Mesendoderm (in vitro differentiated cells): ENCODE results near the gene AKAP13.

ENCODE experiments used
- DNase-seq: peaks from one replicate; pipeline ENCODE4 v3.0.0; 2013
- H2AK5ac ChIP-seq: 2 replicates; pipeline ENCODE4 v1.6.1; 2013; ENCODE audit warnings: low read length, inconsistent platforms
- H2BK120ac ChIP-seq: 2 replicates; pipeline ENCODE4 v1.6.1; 2013; ENCODE audit warnings: low read depth, mild to moderate bottlenecking, low read length, moderate library complexity, mixed read lengths
- H2BK15ac ChIP-seq: replicated peaks from 2 replicates; pipeline ENCODE4 v1.6.1; 2013; ENCODE audit warnings: low read depth, mild to moderate bottlenecking, moderate library complexity
- H2BK5ac ChIP-seq: 2 replicates; pipeline ENCODE4 v1.6.1; 2013; ENCODE audit warnings: low read length, inconsistent platforms
- H3K18ac ChIP-seq: 2 replicates; pipeline ENCODE4 v1.6.1; 2013; ENCODE audit warnings: mild to moderate bottlenecking, low read length, mixed read lengths
- H3K23ac ChIP-seq: one replicate; pipeline ENCODE4 v1.6.1; 2013; ENCODE audit warnings: low read length
- H3K27ac ChIP-seq: 2 replicates; pipeline ENCODE4 v1.5.1; 2013; ENCODE audit warnings: low read depth, mild to moderate bottlenecking, inconsistent platforms, low read length, moderate library complexity
- H3K27me3 ChIP-seq: 2 replicates; pipeline ENCODE4 v1.6.1; 2013; ENCODE audit warnings: low read length, control low read depth, mild to moderate bottlenecking, inconsistent platforms; ENCODE audit not compliant: insufficient read depth, poor library complexity
- H3K36me3 ChIP-seq: 2 replicates; pipeline ENCODE4 v1.6.1; 2013; ENCODE audit warnings: low read length, inconsistent platforms; ENCODE audit not compliant: control insufficient read depth, insufficient read depth
- H3K4ac ChIP-seq: one replicate; pipeline ENCODE4 v1.6.1; 2013; ENCODE audit warnings: low read depth, mild to moderate bottlenecking, low read length, moderate library complexity
- H3K4me1 ChIP-seq: 2 replicates; pipeline ENCODE4 v1.6.1; 2013; ENCODE audit warnings: low read depth, low read length, inconsistent platforms; ENCODE audit not compliant: control insufficient read depth
- H3K4me2 ChIP-seq: 2 replicates; pipeline ENCODE4 v1.6.1; 2013; ENCODE audit warnings: low read length
- H3K4me3 ChIP-seq: 2 replicates; pipeline ENCODE4 v1.5.1; 2013; ENCODE audit warnings: mild to moderate bottlenecking, low read length
- H3K56ac ChIP-seq: one replicate; pipeline ENCODE4 v1.6.1; 2013; ENCODE audit warnings: low read length
- H3K79me1 ChIP-seq: 2 replicates; pipeline ENCODE4 v1.6.1; 2013; ENCODE audit warnings: low read length, inconsistent platforms
- H3K79me2 ChIP-seq: 2 replicates; pipeline ENCODE4 v1.6.1; 2013; ENCODE audit warnings: mild to moderate bottlenecking, low read length; ENCODE audit not compliant: control insufficient read depth, insufficient read depth
- H3K9ac ChIP-seq: 2 replicates; pipeline ENCODE4 v1.6.1; 2013; ENCODE audit warnings: low read length, inconsistent platforms
- H4K5ac ChIP-seq: one replicate; pipeline ENCODE4 v1.6.1; 2013; ENCODE audit warnings: low read length
- H4K8ac ChIP-seq: one replicate; pipeline ENCODE4 v1.6.1; 2013; ENCODE audit warnings: low read depth, mild to moderate bottlenecking, control low read depth, low read length, moderate library complexity
- WGBS: extraction: QIAGEN DNeasy Blood & Tissue Kit; methylation state at CpG from one replicate; pipeline ENCODE4 v1.1.7; 2013; ENCODE audit warnings: low lambda C conversion rate, missing lambda C conversion rate; ENCODE audit not compliant: insufficient coverage; ENCODE audit errors: extremely low coverage; 5-methylcytosine and 5-hydroxymethylcytosine counted together

The AKAP13 gene

GRCh38 chr15:85773249-85773648, 392.8 kb downstream of the AKAP13 start:
- H3K36me3 ChIP-seq = no peaks in the 10 kb centered on the region
- H3K23ac ChIP-seq = no peak overlapping the region
- no peak overlapping the region for H3K56ac ChIP-seq
- H3K27ac ChIP-seq = no peak overlapping the region
- no peak overlapping the region for H3K4me2 ChIP-seq
- no peak overlapping the region for H4K8ac ChIP-seq
- H3K4me3 ChIP-seq = no peak overlapping the region
- H3K4me1 ChIP-seq = peaks cover 1% of the 10 kb centered on the region
- peaks cover 62% of the 10 kb centered on the region for H3K79me2 ChIP-seq
- no peak overlapping the region for H3K4ac ChIP-seq
- H2BK5ac ChIP-seq = no peak overlapping the region
- DNase-seq = no peak
- H2BK15ac ChIP-seq = no peak overlapping the region
- WGBS = no CpG with 5 or more reads among the region's 12 CpGs
- H4K5ac ChIP-seq = no peak overlapping the region
- H3K27me3 ChIP-seq = no peaks in the 10 kb centered on the region
- H2BK120ac ChIP-seq = no peak overlapping the region
- no peak overlapping the region for H3K9ac ChIP-seq
- no peak overlapping the region for H2AK5ac ChIP-seq
- H3K79me1 ChIP-seq = peaks cover 65% of the 10 kb centered on the region
- no peak overlapping the region for H3K18ac ChIP-seq

- H3K4me2 ChIP-seq = no peak overlapping the region
- no CpG with 5 or more reads among the region's 10 CpGs for WGBS
- H4K5ac ChIP-seq = no peak overlapping the region
- H3K56ac ChIP-seq = no peak overlapping the region
- no peak overlapping the region for H2BK15ac ChIP-seq
- no peak overlapping the region for H2AK5ac ChIP-seq
- no peak for DNase-seq
- H3K18ac ChIP-seq = no peak overlapping the region
- no peak overlapping the region for H3K23ac ChIP-seq
- H3K4ac ChIP-seq = no peak overlapping the region
- no peak overlapping the region for H2BK120ac ChIP-seq
- no peaks in the 10 kb centered on the region for H3K36me3 ChIP-seq
- no peak overlapping the region for H4K8ac ChIP-seq
- H3K4me3 ChIP-seq = no peak overlapping the region
- H3K27ac ChIP-seq = no peak overlapping the region
- H3K79me2 ChIP-seq = peaks cover 64% of the 10 kb centered on the region
- no peak overlapping the region for H3K9ac ChIP-seq
- H3K79me1 ChIP-seq = peaks cover 65% of the 10 kb centered on the region
- H3K27me3 ChIP-seq = no peaks in the 10 kb centered on the region
- peaks cover 2% of the 10 kb centered on the region for H3K4me1 ChIP-seq
- no peak overlapping the region for H2BK5ac ChIP-seq
Measured at GRCh38 chr15:85773970-85774369, 393.6 kb downstream of the AKAP13 start.

- H2BK5ac ChIP-seq = no peak overlapping the region
- H3K23ac ChIP-seq = no peak overlapping the region
- peaks cover 65% of the 10 kb centered on the region for H3K79me2 ChIP-seq
- H3K4ac ChIP-seq = no peak overlapping the region
- no peak overlapping the region for H3K18ac ChIP-seq
- H3K79me1 ChIP-seq = peaks cover 57% of the 10 kb centered on the region
- WGBS = no CpG with 5 or more reads among the region's 18 CpGs
- H3K27me3 ChIP-seq = no peaks in the 10 kb centered on the region
- no peak overlapping the region for H3K4me2 ChIP-seq
- no peak overlapping the region for H4K5ac ChIP-seq
- no peak overlapping the region for H3K56ac ChIP-seq
- H3K4me1 ChIP-seq = peaks cover 2% of the 10 kb centered on the region
- DNase-seq = no peak
- H2BK120ac ChIP-seq = no peak overlapping the region
- no peak overlapping the region for H3K9ac ChIP-seq
- no peak overlapping the region for H2BK15ac ChIP-seq
- no peaks in the 10 kb centered on the region for H3K36me3 ChIP-seq
- H2AK5ac ChIP-seq = no peak overlapping the region
- no peak overlapping the region for H3K4me3 ChIP-seq
- H3K27ac ChIP-seq = no peak overlapping the region
- H4K8ac ChIP-seq = no peak overlapping the region
Measured at GRCh38 chr15:85777250-85778106, 397.1 kb downstream of the AKAP13 start.

GRCh38 chr15:85778107-85778776, 397.8 kb downstream of the AKAP13 start:
- WGBS = no CpG with 5 or more reads among the region's 10 CpGs
- Histone ChIP-seq H3K79me1 (peaks cover 55% of the 10 kb centered on the region), H4K8ac (no peak overlapping the region), H2BK15ac (no peak overlapping the region), H3K27ac (no peak overlapping the region), H3K18ac (no peak overlapping the region), H2BK120ac (no peak overlapping the region), H4K5ac (no peak overlapping the region), H3K36me3 (no peaks in the 10 kb centered on the region), H3K23ac (no peak overlapping the region), H3K56ac (no peak overlapping the region), H3K4ac (no peak overlapping the region), H3K27me3 (no peaks in the 10 kb centered on the region), H3K9ac (no peak overlapping the region), H2BK5ac (no peak overlapping the region), H3K79me2 (peaks cover 61% of the 10 kb centered on the region), H3K4me2 (no peak overlapping the region), H3K4me1 (peaks cover 2% of the 10 kb centered on the region), H2AK5ac (no peak overlapping the region), H3K4me3 (no peak overlapping the region)
- no peak for DNase-seq

- H2BK5ac ChIP-seq = no peak overlapping the region
- no peak overlapping the region for H2BK120ac ChIP-seq
- no CpG with 5 or more reads among the region's 1 CpG for WGBS
- H3K9ac ChIP-seq = no peak overlapping the region
- H3K79me2 ChIP-seq = peaks cover 57% of the 10 kb centered on the region
- H2BK15ac ChIP-seq = no peak overlapping the region
- no peak overlapping the region for H3K4ac ChIP-seq
- H2AK5ac ChIP-seq = no peak overlapping the region
- H4K8ac ChIP-seq = no peak overlapping the region
- H3K27me3 ChIP-seq = no peaks in the 10 kb centered on the region
- no peaks in the 10 kb centered on the region for H3K36me3 ChIP-seq
- H3K23ac ChIP-seq = no peak overlapping the region
- DNase-seq = no peak
- no peak overlapping the region for H3K18ac ChIP-seq
- H3K4me1 ChIP-seq = peaks cover 2% of the 10 kb centered on the region
- no peak overlapping the region for H3K27ac ChIP-seq
- no peak overlapping the region for H4K5ac ChIP-seq
- H3K4me2 ChIP-seq = no peak overlapping the region
- no peak overlapping the region for H3K56ac ChIP-seq
- H3K79me1 ChIP-seq = peaks cover 48% of the 10 kb centered on the region
- no peak overlapping the region for H3K4me3 ChIP-seq
Measured at GRCh38 chr15:85779249-85779648, 398.8 kb downstream of the AKAP13 start.
